Measurements from ENCODE around the gene SIAH3.

GRCh38 chr13:45881353-45881752 is 29.8 kb upstream of the SIAH3 start:
- TF ChIP-seq POLR2A (IDR thresholded peaks at IDR 0.05), result no peak
- TF ChIP-seq CTCF (IDR thresholded peaks at IDR 0.05), result no peak

Data from right lobe of liver (tissue), 4 donors.